Breast epithelium (tissue), 4 donors: ENCODE results near the gene OR52N4. TPM values are rescaled to one million over a fixed set of nuclear protein-coding genes. Genes with fewer than 3 reads are reported as not detected.

Experiments
- DNase-seq, 2 donors: peaks; one replicate each; pipeline ENCODE4 v3.0.0-alpha.2; 2019; ENCODE audit warnings: low spot score in 2 of 2
- H3K27ac ChIP-seq, 2 donors: fragments of 200-600 bp; sonication (generic) in 1 of 2; one replicate each; pipeline ENCODE4 v1.5.1; 2016 to 2019; ENCODE audit warnings: mild to moderate bottlenecking in 1 of 2
- H3K27me3 ChIP-seq, 2 donors: fragments of 200-600 bp; sonication (generic) in 1 of 2; one replicate each; pipeline versions ENCODE4 v1.5.1 to v1.6.0; 2017 to 2019; ENCODE audit warnings: control low read depth in 1 of 2, mild to moderate bottlenecking in 1 of 2
- H3K36me3 ChIP-seq: fragments of 200-600 bp; one replicate; pipeline ENCODE4 v1.5.1; 2019
- H3K4me1 ChIP-seq, 2 donors: fragments of 200-600 bp; sonication (generic); one replicate each; pipeline ENCODE4 v1.5.1; 2016 to 2019; ENCODE audit warnings: control low read depth in 1 of 2
- H3K4me3 ChIP-seq, 3 donors: fragments of 200-600 bp; sonication (generic); 1 replicate in 2 of 3; 2 replicates in 1 of 3; pipeline ENCODE4 v1.5.1; 2016 to 2019; ENCODE audit warnings: mild to moderate bottlenecking in 3 of 3, moderate library complexity in 2 of 3
- H3K9me3 ChIP-seq, 2 donors: fragments of 200-600 bp; sonication (generic) in 1 of 2; one replicate each; pipeline ENCODE4 v1.5.1; 2016 to 2019; ENCODE audit warnings: control low read depth in 1 of 2
- POLR2A ChIP-seq: fragments of 450-650 bp; IDR thresholded peaks from one replicate; pipeline ENCODE4 v1.6.1; 2016; ENCODE audit warnings: antibody characterized with exemption, mild to moderate bottlenecking, moderate library complexity
- POLR2AphosphoS5 ChIP-seq, 3 donors: sonication (generic); formaldehyde crosslinking; IDR thresholded peaks; one replicate each; pipeline ENCODE4 v1.6.1; 2017; ENCODE audit warnings: antibody characterized with exemption in 3 of 3
- intact Hi-C: fragments of 100-400 bp; cut with DNase I; formaldehyde crosslinking; loops from one replicate; pipeline ENCODE4 v1.15.1; 2023; ENCODE audit warnings: low total_unique reads
- total RNA-seq, 3 donors: library from RNA; depleted of rRNA; stranded (reverse); fragments of >200 nt; gene quantifications; one replicate each; pipeline ENCODE4 v1.1.0, GENCODE V29; 2016
- TF ChIP-seq, protein P1 (sequence below), 3 donors: fragments of 450-650 bp; IDR thresholded peaks; one replicate each; pipeline ENCODE4 v1.5.1; 2016 to 2017; ENCODE audit warnings: antibody characterized with exemption in 3 of 3, mild to moderate bottlenecking in 3 of 3, moderate library complexity in 3 of 3

OR52N4 gene
- total RNA-seq, 3 donors from 2014 or later, result not detected

DNA sequence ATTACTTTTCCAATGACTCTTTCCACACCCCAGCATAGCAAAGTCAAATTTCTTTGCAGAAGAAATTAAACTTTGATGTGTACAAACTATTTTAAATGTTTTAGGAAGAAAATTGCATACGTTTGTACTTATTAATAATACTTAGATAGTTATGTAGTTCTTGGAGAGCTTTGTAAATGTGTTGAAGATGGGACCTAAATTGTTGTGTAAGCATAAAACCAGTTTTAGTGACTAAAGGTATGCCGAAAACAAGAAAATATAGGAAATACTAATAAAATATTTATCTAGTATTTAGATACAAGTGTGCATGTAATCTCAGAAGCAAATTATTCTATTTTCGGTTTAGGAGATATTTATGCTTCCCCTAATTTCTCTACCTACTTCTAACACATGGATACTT, 4.2 kb upstream of the OR52N4 start:
- Histone ChIP-seq H3K27ac (no peak overlapping the region), H3K4me3 (no peak overlapping the region), H3K4me1 (no peaks in the 10 kb centered on the region), H3K27me3 (no peaks in the 10 kb centered on the region), H3K9me3 (no peaks in the 10 kb centered on the region), H3K36me3 (no peaks in the 10 kb centered on the region)
- no peak for DNase-seq
- TF ChIP-seq POLR2A (no peak), POLR2AphosphoS5 (IDR thresholded peaks at IDR 0.05) (no peak)
- TF ChIP-seq, protein P1, sequence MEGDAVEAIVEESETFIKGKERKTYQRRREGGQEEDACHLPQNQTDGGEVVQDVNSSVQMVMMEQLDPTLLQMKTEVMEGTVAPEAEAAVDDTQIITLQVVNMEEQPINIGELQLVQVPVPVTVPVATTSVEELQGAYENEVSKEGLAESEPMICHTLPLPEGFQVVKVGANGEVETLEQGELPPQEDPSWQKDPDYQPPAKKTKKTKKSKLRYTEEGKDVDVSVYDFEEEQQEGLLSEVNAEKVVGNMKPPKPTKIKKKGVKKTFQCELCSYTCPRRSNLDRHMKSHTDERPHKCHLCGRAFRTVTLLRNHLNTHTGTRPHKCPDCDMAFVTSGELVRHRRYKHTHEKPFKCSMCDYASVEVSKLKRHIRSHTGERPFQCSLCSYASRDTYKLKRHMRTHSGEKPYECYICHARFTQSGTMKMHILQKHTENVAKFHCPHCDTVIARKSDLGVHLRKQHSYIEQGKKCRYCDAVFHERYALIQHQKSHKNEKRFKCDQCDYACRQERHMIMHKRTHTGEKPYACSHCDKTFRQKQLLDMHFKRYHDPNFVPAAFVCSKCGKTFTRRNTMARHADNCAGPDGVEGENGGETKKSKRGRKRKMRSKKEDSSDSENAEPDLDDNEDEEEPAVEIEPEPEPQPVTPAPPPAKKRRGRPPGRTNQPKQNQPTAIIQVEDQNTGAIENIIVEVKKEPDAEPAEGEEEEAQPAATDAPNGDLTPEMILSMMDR (IDR thresholded peaks at IDR 0.05), result no peak
- intact Hi-C loops, result no loop called here

DNA sequence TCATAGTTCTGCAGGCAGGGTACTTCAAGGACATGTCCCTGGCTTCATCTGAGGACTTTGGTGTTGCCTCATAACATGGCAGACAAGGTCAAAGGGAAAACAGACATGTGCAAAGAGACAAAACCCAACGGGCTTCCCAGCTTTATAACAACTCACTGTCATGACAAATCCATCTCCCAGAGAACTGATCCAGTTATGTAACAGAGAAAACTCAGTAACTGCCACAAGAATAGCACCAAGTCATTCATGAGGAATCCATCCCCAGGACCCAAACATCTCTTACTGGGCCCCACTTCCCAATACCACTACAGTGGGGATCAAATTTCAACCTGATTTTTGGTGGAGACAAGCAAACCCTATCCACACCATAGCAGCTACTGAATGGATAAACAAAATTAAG, 13.0 kb downstream of the OR52N4 start:
- intact Hi-C loops, result no loop called here
- no peaks in the 10 kb centered on the region for H3K9me3 ChIP-seq

DNA sequence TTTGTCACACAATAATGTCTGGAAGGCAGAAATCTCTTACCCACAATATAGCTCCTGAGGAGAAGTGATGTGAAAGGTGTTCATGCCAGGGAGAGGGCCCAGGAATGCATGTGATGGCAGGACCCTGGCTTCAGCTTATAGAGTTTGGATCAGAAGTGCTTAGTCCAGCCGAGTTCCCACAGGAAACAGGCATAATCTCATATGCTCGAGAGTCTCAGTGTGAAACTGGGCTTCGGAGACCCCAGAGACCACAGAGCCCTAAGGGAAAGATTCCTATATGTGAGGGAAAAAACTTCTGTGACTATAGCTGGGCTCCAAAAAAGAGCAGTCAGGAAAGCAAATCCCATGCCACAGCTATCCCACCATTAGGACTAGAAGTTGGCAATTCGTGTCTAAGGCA, 29.2 kb downstream of the OR52N4 start, which contains the start of gene OR52N5:
Gene OR52N5 (minus strand): TSS at position 101 of the 400 bp plus-strand sequence. CDS start 4,721 bp downstream, outside the sequence.
- no peak within 1 kb of the TSS for H3K27ac ChIP-seq
- intact Hi-C loops, result no loop called here
- TF ChIP-seq POLR2AphosphoS5 (IDR thresholded peaks at IDR 0.05) (no peak), POLR2A (no peak)
- TF ChIP-seq, protein P1 (IDR thresholded peaks at IDR 0.05), result no peak
- H3K4me3 ChIP-seq, result no peak within 1 kb of the TSS
- H3K4me1 ChIP-seq, result no peaks in the 10 kb centered on the region
- no peak for DNase-seq
- H3K36me3 ChIP-seq, result no peaks in the 10 kb centered on the region
- H3K9me3 ChIP-seq, result no peaks in the 10 kb centered on the region
- H3K27me3 ChIP-seq, result no peaks in the 10 kb centered on the region

More for the DNA sequence above, 13.0 kb downstream of the OR52N4 start:
- H3K27ac ChIP-seq, result no peak overlapping the region
- DNase-seq, result no peak
- TF ChIP-seq, protein P1 (IDR thresholded peaks at IDR 0.05), result no peak
- no peak for TF ChIP-seq POLR2AphosphoS5 (IDR thresholded peaks at IDR 0.05)
- no peak for TF ChIP-seq POLR2A
- H3K4me1 ChIP-seq, result no peaks in the 10 kb centered on the region
- H3K4me3 ChIP-seq, result no peak overlapping the region
- no peaks in the 10 kb centered on the region for H3K27me3 ChIP-seq
- H3K36me3 ChIP-seq, result no peaks in the 10 kb centered on the region

DNA sequence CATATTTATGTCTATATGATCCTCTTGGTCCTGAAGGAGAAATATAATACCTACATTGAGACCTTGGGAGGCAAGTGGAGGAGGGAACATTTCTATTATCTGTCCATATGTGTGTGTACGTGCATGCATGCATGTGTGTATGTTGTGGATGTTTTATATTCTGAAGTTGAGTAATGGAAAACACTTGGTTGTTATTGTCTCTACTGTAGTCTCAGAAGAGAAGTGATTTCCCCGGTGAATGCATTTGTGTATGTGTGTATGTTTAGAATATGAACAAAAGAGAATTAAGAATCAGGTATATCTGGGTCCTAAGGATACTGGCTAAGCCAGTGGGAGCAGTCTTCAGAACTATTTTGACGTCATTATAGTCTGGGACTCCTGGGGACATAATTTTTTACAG, 37.1 kb downstream of the OR52N4 start, which contains the start of gene OR52N1:
Gene OR52N1 (minus strand): TSS at position 101 of the 400 bp plus-strand sequence. CDS start 2,449 bp downstream, outside the sequence.
- Histone ChIP-seq H3K27me3 (no peaks in the 10 kb centered on the region), H3K27ac (no peak within 1 kb of the TSS), H3K4me3 (no peak within 1 kb of the TSS), H3K9me3 (no peaks in the 10 kb centered on the region), H3K36me3 (no peaks in the 10 kb centered on the region), H3K4me1 (no peaks in the 10 kb centered on the region)
- intact Hi-C loops, result no loop called here
- DNase-seq, result no peak
- TF ChIP-seq, protein P1 (IDR thresholded peaks at IDR 0.05), result no peak
- TF ChIP-seq POLR2AphosphoS5 (IDR thresholded peaks at IDR 0.05) (no peak), POLR2A (no peak)

DNA sequence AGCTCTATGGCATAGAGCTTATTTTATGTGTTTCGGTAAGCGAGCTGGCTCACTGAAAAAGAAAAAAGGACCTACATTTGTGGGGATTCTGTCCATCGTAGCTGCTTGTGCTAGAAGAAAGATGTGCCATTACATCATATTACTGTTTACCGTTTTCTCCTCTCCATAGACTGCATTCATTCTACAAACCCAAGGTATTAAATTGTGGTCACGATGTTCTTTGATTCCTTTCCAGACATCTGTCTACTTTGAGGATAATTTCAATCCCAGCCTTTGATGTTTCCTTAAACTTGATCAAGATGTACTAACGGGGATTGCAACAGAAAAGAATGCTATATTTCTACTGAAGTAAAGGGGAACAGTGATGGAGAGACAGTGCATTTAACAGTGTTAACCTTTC, 42.5 kb downstream of the OR52N4 start:
- Histone ChIP-seq H3K27ac (no peak overlapping the region), H3K4me3 (no peak overlapping the region), H3K36me3 (no peaks in the 10 kb centered on the region), H3K27me3 (no peaks in the 10 kb centered on the region), H3K4me1 (no peaks in the 10 kb centered on the region), H3K9me3 (no peaks in the 10 kb centered on the region)
- DNase-seq, result no peak
- intact Hi-C loops, result no loop called here
- TF ChIP-seq POLR2A, result no peak
- TF ChIP-seq, protein P1 (IDR thresholded peaks at IDR 0.05), result no peak
- no peak for TF ChIP-seq POLR2AphosphoS5 (IDR thresholded peaks at IDR 0.05)
